Measurements from ENCODE around the gene VPS16. TPM values are rescaled to one million over a fixed set of nuclear protein-coding genes. Genes with fewer than 3 reads are reported as not detected.

VPS16 gene
- total and polyA plus RNA-seq, 2 of the 13 experiments (the other 11 are each of a cell fraction or from before 2014, with no cell fraction given) = 34.2 to 35.4 TPM

DNA sequence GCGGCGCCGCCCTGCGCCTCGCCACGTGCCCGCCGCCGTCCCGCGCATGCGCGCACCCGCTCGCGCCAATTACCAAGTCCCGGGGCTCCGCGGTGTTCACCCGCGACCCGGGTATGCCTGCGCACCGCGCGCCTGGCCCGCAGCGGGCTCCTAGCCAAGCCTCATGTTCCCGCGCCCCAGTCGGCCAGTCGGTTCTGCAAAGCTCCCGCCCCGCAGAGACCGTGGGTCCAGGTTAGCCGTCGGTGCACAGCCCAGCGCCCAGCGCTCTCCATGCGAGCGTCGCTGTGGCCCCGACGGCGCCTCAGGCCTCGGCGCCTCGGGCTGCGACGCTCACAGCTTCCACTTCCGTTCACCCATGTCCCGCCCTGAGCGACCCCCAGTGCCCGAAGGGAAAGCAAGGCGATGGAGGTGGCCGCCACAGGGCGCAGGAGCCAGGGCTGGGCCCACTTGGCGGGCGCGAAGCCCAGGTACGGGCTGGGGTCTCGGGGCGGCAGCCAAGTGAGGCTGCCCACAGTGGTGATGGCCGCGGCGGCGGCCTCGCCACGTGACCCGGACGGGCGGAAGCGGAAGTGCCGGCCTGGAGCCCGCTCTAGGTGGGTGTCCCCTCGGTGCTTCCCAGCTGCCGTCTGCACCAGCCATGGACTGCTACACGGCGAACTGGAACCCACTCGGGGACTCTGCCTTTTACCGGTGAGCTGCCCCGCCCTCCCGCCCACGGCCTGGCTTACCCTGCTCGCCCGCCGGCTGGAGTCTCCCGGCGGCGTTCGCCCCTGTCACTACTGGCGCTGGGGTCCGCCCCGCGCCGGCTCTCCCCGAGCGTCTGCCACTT is at the start of gene VPS16, which contains the start of gene PCED1A (continued):
- TF ChIP-seq, protein P1, sequence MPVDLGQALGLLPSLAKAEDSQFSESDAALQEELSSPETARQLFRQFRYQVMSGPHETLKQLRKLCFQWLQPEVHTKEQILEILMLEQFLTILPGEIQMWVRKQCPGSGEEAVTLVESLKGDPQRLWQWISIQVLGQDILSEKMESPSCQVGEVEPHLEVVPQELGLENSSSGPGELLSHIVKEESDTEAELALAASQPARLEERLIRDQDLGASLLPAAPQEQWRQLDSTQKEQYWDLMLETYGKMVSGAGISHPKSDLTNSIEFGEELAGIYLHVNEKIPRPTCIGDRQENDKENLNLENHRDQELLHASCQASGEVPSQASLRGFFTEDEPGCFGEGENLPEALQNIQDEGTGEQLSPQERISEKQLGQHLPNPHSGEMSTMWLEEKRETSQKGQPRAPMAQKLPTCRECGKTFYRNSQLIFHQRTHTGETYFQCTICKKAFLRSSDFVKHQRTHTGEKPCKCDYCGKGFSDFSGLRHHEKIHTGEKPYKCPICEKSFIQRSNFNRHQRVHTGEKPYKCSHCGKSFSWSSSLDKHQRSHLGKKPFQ (CRISPR knock-in tag; IDR thresholded peaks at IDR 0.05; ENCODE audit: insufficient replicate concordance) = peak; percentile 75
- TF ChIP-seq JUNB (CRISPR knock-in tag; IDR thresholded peaks at IDR 0.05; ENCODE audit: borderline replicate concordance) (no peak), BRCA1 (CRISPR knock-in tag; IDR thresholded peaks at IDR 0.05) (peak; percentile 94), ZNF615 (CRISPR knock-in tag; IDR thresholded peaks at IDR 0.05; ENCODE audit: borderline replicate concordance) (no peak), ZBTB7A (CRISPR knock-in tag; IDR thresholded peaks at IDR 0.05) (peak; percentile 96), NR2C2 (CRISPR knock-in tag; IDR thresholded peaks at IDR 0.05; ENCODE audit: borderline replicate concordance) (peak; percentile 91), ZBTB42 (CRISPR knock-in tag; IDR thresholded peaks at IDR 0.05) (peak; percentile 95), TAF15 (IDR thresholded peaks at IDR 0.05; ENCODE audit: low read depth, low read length, poor library complexity, severe bottlenecking) (peak; percentile 94), CENPT (CRISPR knock-in tag; IDR thresholded peaks at IDR 0.05; ENCODE audit: low read depth) (peak; percentile 53; the same call in 1 of the 2 replicates), ZNF484 (CRISPR knock-in tag; IDR thresholded peaks at IDR 0.05; ENCODE audit: borderline replicate concordance, low read depth) (peak; percentile 81; the same call in 1 of the 2 replicates), ZNF430 (CRISPR knock-in tag; IDR thresholded peaks at IDR 0.05) (peak; percentile 98), TARDBP (CRISPR knock-in tag; IDR thresholded peaks at IDR 0.05) (peak; percentile 95), RFX3 (CRISPR knock-in tag; IDR thresholded peaks at IDR 0.05) (no peak), ZNF510 (CRISPR knock-in tag; IDR thresholded peaks at IDR 0.05; ENCODE audit: low read depth) (peak; percentile 96), ISL2 (CRISPR knock-in tag; IDR thresholded peaks at IDR 0.05) (peak; percentile 86)
- TF ChIP-seq, protein P2, sequence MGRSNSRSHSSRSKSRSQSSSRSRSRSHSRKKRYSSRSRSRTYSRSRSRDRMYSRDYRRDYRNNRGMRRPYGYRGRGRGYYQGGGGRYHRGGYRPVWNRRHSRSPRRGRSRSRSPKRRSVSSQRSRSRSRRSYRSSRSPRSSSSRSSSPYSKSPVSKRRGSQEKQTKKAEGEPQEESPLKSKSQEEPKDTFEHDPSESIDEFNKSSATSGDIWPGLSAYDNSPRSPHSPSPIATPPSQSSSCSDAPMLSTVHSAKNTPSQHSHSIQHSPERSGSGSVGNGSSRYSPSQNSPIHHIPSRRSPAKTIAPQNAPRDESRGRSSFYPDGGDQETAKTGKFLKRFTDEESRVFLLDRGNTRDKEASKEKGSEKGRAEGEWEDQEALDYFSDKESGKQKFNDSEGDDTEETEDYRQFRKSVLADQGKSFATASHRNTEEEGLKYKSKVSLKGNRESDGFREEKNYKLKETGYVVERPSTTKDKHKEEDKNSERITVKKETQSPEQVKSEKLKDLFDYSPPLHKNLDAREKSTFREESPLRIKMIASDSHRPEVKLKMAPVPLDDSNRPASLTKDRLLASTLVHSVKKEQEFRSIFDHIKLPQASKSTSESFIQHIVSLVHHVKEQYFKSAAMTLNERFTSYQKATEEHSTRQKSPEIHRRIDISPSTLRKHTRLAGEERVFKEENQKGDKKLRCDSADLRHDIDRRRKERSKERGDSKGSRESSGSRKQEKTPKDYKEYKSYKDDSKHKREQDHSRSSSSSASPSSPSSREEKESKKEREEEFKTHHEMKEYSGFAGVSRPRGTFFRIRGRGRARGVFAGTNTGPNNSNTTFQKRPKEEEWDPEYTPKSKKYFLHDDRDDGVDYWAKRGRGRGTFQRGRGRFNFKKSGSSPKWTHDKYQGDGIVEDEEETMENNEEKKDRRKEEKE (IDR thresholded peaks at IDR 0.05) = no peak
- TF ChIP-seq, protein P3, sequence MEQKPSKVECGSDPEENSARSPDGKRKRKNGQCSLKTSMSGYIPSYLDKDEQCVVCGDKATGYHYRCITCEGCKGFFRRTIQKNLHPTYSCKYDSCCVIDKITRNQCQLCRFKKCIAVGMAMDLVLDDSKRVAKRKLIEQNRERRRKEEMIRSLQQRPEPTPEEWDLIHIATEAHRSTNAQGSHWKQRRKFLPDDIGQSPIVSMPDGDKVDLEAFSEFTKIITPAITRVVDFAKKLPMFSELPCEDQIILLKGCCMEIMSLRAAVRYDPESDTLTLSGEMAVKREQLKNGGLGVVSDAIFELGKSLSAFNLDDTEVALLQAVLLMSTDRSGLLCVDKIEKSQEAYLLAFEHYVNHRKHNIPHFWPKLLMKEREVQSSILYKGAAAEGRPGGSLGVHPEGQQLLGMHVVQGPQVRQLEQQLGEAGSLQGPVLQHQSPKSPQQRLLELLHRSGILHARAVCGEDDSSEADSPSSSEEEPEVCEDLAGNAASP (CRISPR knock-in tag; IDR thresholded peaks at IDR 0.05; ENCODE audit: borderline replicate concordance) = peak; percentile 84
- TF ChIP-seq, protein P4, sequence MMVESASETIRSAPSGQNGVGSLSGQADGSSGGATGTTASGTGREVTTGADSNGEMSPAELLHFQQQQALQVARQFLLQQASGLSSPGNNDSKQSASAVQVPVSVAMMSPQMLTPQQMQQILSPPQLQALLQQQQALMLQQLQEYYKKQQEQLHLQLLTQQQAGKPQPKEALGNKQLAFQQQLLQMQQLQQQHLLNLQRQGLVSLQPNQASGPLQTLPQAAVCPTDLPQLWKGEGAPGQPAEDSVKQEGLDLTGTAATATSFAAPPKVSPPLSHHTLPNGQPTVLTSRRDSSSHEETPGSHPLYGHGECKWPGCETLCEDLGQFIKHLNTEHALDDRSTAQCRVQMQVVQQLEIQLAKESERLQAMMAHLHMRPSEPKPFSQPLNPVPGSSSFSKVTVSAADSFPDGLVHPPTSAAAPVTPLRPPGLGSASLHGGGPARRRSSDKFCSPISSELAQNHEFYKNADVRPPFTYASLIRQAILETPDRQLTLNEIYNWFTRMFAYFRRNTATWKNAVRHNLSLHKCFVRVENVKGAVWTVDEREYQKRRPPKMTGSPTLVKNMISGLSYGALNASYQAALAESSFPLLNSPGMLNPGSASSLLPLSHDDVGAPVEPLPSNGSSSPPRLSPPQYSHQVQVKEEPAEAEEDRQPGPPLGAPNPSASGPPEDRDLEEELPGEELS (CRISPR knock-in tag; IDR thresholded peaks at IDR 0.05) = peak; percentile 46

Measured in HepG2 (cell line).